VCaP (cell line): ENCODE data around the gene NUDT6.
"Not testable (repeated sequence)": the region's sequence is repeated elsewhere in the genome, so short reads cannot be mapped to it uniquely, and the experiment has no call there.

Experiments
- H3K27ac ChIP-seq: fragments of 450-650 bp; 2 replicates; pipeline ENCODE4 v1.5.1; 2017
- CTCF ChIP-seq: fragments of 450-650 bp; conservative IDR thresholded peaks from 2 replicates; pipeline ENCODE4 v1.5.1; 2017; ENCODE audit warnings: mild to moderate bottlenecking, moderate library complexity

NUDT6 gene

GRCh38 chr4:122959441-122959840 lies 37.0 kb upstream of the NUDT6 start:
- no peak overlapping the region for H3K27ac ChIP-seq
- no peak for TF ChIP-seq CTCF

GRCh38 chr4:122958505-122958904 lies 36.1 kb upstream of the NUDT6 start:
- no peak overlapping the region for H3K27ac ChIP-seq
- no peak for TF ChIP-seq CTCF

- no peak overlapping the region for H3K27ac ChIP-seq
- TF ChIP-seq CTCF, result no peak
These were observed 31.5 kb upstream of the NUDT6 start for GRCh38 chr4:122953924-122954323.

GRCh38 chr4:122952028-122952427 lies 29.6 kb upstream of the NUDT6 start:
- no peak overlapping the region for H3K27ac ChIP-seq
- TF ChIP-seq CTCF, result no peak

GRCh38 chr4:122948671-122949070 lies 26.3 kb upstream of the NUDT6 start:
- TF ChIP-seq CTCF, result no peak

GRCh38 chr4:122946142-122946541 lies 23.7 kb upstream of the NUDT6 start:
- no peak for TF ChIP-seq CTCF

More at GRCh38 chr4:122948671-122949070, 26.3 kb upstream of the NUDT6 start:
- H3K27ac ChIP-seq, result no peak overlapping the region

GRCh38 chr4:122945136-122945535 lies 22.7 kb upstream of the NUDT6 start:
- H3K27ac ChIP-seq, result not testable (repeated sequence)

More at GRCh38 chr4:122946142-122946541, 23.7 kb upstream of the NUDT6 start:
- H3K27ac ChIP-seq, result no peak overlapping the region

GRCh38 chr4:122932763-122933162 lies 10.4 kb upstream of the NUDT6 start:
- no peak for TF ChIP-seq CTCF
- H3K27ac ChIP-seq, result no peak overlapping the region
